GM12891 (cell line): Measurements from ENCODE around the gene RNF183.

Experiments used
- POLR2A ChIP-seq: IDR thresholded peaks from 2 replicates; pipeline ENCODE4 v1.6.1; 2011; ENCODE audit warnings: low read depth, low read length, control low read depth
- POLR2AphosphoS5 ChIP-seq: IDR thresholded peaks from 2 replicates; pipeline ENCODE4 v1.6.1; 2011; ENCODE audit warnings: low read depth, low read length, control low read depth
- POU2F2 ChIP-seq: IDR thresholded peaks from 2 replicates; pipeline ENCODE4 v1.6.1; 2011; ENCODE audit warnings: low read depth, mild to moderate bottlenecking, control low read depth, low read length, moderate library complexity

- no peak for TF ChIP-seq POLR2A
- TF ChIP-seq POLR2AphosphoS5: no peak
- no peak for TF ChIP-seq POU2F2
Observed at GRCh38 chr9:113320051-113320450, 16.9 kb upstream of the RNF183 start.
